Fibroblast of gingiva (primary cell): ENCODE measurements around the gene ANKRD2.
A peak's percentile ranks its signal among the peaks of the same experiment; 100 is the strongest.
"Not testable (repeated sequence)": the region's sequence is repeated elsewhere in the genome, so short reads cannot be mapped to it uniquely, and the experiment has no call there.

ENCODE experiments used
- DNase-seq: peaks from one replicate; pipeline ENCODE4 v3.0.0-alpha.2; 2011; ENCODE audit warnings: low read depth

The ANKRD2 gene

GRCh38 chr10:97546456-97547270 is 25.9 kb upstream of the ANKRD2 start:
- no peak for DNase-seq

GRCh38 chr10:97547271-97547600 is 25.3 kb upstream of the ANKRD2 start:
- no peak for DNase-seq

- DNase-seq, result no peak
Observed at GRCh38 chr10:97547962-97548361, 24.6 kb upstream of the ANKRD2 start.

GRCh38 chr10:97548828-97549455 is 23.6 kb upstream of the ANKRD2 start:
- no peak for DNase-seq

GRCh38 chr10:97549587-97550322 is 22.8 kb upstream of the ANKRD2 start:
- DNase-seq, result no peak

GRCh38 chr10:97550336-97551149 is 22.0 kb upstream of the ANKRD2 start:
- DNase-seq, result no peak

GRCh38 chr10:97551271-97551670 is 21.3 kb upstream of the ANKRD2 start:
- no peak for DNase-seq

GRCh38 chr10:97553575-97554031 is 19.0 kb upstream of the ANKRD2 start:
- DNase-seq, result peak; percentile 62

GRCh38 chr10:97554336-97554735 is 18.2 kb upstream of the ANKRD2 start:
- DNase-seq, result not testable (repeated sequence)

GRCh38 chr10:97555541-97555940 is 17.0 kb upstream of the ANKRD2 start:
- DNase-seq, result not testable (repeated sequence)

GRCh38 chr10:97560731-97561381 is 11.7 kb upstream of the ANKRD2 start:
- not testable (repeated sequence) for DNase-seq

GRCh38 chr10:97561386-97562077 is 11.0 kb upstream of the ANKRD2 start:
- not testable (repeated sequence) for DNase-seq

GRCh38 chr10:97562329-97562728 is 10.2 kb upstream of the ANKRD2 start:
- not testable (repeated sequence) for DNase-seq

- no peak for DNase-seq
Observed at GRCh38 chr10:97563337-97563736, 9.2 kb upstream of the ANKRD2 start.

GRCh38 chr10:97564776-97565175 is 7.8 kb upstream of the ANKRD2 start:
- no peak for DNase-seq

- no peak for DNase-seq
Observed at GRCh38 chr10:97566336-97566996, 6.1 kb upstream of the ANKRD2 start.

GRCh38 chr10:97567891-97568290 is 4.7 kb upstream of the ANKRD2 start:
- no peak for DNase-seq

- DNase-seq, result no peak
Observed at GRCh38 chr10:97570146-97570788, 2.3 kb upstream of the ANKRD2 start.

- DNase-seq, result no peak
Observed at GRCh38 chr10:97570789-97571471, 1.6 kb upstream of the ANKRD2 start.
